ENCODE results near the gene IL16.
A peak's percentile ranks its signal among the peaks of the same experiment; 100 is the strongest.

Gene IL16

DNA sequence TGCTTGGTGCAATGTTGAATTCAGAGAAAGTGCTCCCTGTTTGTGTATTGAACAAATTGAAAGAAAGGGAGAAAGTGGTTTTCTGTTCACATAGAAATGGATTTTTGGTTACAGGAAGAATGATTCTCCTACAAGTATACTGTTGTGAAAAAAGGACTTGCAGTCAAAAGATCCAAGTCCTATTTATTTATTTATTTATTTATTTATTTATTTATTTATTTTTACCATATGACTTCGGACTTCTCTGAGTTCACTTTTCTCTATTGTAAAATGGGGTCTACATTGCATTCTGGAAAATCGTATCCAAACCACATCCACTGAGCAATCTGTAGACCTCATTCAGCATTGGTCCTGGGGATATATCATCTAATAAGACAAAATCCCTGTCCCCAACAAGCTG is 81.2 kb downstream of the IL16 start:
- DNase-seq, result no peak

DNA sequence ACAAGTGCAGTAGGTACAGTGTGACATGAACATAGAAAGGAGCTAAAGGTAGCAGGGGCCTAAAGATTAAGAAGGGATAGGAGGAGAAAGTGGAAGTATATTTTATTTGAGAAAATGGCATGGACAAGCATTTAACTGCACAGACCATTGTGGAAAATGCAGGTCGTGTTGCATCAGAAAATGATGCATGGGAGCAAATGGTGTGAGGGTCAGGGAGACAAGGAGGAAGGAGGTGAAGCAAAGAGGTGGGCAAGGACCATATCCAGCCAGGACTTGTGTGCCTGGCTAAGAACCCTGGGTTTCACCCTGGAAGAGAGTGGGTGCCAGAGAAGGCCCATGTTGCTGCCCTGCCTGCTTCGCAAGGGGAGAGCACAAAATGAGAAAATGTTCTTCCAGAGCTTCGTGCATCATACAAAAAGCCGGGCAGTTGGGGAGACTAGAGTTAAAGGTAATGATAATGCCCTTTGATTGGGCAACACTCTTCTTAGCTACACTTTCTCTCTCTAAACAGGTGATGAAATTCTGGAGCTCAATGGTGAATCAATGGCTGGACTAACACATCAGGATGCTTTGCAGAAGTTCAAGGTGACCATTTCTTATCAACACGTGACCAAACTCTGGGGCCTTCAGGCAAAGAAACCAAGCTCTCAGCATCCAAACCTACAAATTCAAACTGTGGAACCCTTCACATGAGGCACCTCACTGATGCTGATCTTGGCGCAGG is 81.8 kb downstream of the IL16 start:
- DNase-seq, result no peak

DNA sequence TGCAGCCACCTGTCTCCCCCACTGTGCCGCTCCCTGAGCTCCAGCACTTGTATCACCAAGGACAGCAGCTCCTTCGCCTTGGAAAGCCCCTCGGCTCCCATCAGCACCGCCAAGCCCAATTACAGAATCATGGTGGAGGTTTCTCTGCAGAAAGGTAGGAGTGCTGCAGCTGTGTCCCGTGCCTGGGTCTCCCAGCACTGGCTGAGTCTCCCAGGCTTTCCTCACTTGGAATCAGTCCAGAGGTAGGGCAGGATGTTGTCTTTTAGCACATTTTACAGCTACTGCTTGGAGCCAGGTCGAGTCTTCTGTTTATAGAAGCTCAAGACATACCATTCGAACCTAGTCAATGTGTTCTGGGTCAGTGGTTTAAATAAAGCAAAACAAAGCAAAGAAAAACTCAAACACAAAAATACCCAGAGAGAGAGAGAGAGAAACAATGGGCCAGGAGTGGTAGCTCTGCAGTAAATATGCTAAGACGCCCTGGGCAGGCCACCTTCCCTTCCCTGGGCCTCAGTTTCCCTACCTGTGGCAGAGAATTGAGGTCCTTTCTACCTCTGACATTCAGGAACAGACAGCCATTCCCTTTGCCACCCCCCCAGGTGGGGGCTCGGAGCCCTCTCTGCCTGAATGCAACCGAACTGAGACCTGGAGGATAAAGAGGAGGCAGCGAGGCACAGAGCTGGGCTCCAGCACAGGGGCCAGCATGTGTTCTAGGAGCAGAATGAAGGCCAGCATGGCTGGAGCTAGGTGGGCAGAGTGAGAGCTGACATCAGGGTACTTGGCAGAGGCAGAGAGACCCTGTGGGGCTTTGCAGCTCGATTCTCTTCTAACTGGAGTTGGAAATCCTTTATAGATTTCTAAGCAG is 83.2 kb downstream of the IL16 start:
- DNase-seq, result no peak

DNA sequence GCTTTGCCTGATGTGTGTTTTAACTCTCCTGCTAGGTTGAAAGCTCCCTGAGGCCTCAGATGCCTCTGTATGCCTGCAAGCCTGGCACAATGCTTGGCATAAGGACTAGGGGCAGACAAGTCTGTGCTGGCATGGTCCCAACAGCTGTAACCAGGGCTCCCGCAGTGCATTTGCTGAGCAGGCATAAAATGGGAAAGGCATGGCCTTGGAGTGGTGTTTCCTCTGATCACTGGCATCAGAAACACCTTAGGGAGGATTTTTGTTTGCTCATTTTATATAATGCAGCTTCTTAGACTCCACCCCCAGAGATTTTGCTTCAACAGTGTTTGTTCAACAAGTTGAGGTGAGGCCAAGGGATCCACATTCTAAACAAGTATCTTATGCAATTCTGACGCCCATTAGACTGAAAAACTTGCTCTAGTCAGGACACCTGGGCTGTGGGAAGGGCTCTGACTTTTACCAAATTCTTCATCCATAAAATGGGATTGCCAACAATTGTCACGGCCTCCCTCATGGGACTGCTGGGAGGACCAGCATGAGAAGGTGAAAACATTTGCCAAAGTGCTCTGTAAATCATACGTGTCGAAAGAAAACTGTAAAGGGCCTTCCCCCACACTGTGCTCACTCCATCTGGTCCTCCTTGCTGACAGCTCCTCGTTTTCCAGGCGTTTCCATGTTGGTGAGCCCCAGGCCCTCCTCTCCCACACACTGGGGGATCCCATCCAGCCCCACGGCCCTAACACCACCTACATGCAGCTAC is 84.2 kb downstream of the IL16 start:
- DNase-seq, result no peak

DNA sequence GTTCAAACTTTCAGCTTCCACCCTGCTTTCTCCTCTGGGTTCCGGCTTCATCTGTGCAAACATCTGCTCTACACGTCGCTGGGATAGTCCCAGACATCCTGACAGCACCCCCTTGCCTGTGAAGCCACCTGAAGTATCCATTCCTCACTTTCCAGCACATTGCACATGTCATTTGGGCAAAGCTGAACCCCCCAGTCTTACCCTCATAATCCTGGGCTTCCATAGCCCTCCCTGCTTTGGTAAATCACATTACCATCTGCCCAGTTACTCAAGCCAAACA is 84.7 kb downstream of the IL16 start:
- DNase-seq, result no peak

DNA sequence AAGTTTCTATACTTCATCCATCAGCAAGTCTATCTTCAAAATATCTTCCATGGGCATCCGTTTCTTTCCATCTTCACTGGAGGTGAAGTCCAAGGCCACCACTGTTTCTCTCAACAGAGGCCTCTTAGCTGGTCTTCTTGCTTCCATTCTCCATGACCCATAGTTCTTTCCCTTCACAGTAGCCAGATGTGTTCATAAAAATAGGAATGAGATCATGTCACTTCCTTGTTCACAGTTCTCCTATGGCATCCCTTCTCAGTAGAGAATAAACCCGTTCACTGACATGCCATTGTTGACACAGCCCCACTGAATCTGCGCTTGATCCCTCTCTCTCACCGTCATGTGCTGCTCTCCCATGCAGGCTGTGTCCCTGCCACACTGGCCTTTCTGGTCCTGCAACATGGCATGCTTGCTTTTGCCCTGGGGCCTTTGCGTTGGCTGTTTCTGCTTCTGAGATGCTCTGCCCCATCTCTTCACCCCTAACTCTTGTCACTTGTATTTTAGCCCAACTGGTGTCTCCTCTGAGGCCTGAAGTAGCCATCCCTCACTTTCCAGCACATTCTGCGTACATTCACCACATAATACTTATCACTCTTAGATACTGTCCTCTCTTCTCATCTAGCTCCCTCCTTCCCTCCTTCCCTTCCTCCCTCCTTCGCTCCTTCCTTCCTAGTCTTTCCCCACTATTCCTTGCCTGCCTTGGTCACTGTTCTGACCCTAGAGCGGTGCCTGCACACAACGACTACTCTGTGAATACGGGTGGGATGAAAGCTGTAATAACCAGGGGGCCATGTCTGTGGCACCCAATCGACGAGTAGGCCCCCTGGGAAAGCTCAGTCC is 85.3 kb downstream of the IL16 start:
- DNase-seq, result no peak

DNA sequence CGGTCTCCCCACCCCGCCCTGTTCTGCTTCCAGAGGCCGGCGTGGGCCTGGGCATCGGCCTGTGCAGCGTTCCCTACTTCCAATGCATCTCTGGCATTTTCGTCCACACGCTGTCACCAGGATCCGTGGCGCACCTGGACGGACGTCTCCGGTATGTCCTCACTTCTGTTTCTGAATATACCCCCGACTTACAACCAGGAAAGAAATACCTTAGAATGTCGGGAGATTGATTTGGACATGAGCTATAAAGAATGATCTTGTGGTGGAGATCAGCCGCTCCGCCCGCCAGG is 85.9 kb downstream of the IL16 start:
- no peak for DNase-seq

DNA sequence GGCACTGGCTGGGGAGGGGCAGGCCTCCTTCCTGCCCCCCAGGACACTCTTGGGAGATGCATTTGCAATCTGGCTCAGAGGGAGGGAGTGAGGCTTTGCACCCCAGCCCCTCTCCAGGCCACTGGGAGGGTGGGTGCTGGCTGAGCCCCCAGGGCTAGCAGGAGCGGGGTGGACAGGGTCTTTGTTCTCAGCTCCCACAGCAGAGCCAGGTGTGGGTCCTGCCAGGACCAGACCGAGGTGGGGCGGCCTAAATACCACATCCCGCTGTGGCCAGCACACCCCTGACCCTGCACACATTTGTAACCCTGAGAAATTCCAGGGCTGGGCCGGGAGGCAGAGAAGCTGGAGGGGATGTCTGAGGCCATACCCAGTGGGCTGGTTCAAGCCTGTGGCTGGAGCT is 86.2 kb downstream of the IL16 start:
- DNase-seq, result no peak

DNA sequence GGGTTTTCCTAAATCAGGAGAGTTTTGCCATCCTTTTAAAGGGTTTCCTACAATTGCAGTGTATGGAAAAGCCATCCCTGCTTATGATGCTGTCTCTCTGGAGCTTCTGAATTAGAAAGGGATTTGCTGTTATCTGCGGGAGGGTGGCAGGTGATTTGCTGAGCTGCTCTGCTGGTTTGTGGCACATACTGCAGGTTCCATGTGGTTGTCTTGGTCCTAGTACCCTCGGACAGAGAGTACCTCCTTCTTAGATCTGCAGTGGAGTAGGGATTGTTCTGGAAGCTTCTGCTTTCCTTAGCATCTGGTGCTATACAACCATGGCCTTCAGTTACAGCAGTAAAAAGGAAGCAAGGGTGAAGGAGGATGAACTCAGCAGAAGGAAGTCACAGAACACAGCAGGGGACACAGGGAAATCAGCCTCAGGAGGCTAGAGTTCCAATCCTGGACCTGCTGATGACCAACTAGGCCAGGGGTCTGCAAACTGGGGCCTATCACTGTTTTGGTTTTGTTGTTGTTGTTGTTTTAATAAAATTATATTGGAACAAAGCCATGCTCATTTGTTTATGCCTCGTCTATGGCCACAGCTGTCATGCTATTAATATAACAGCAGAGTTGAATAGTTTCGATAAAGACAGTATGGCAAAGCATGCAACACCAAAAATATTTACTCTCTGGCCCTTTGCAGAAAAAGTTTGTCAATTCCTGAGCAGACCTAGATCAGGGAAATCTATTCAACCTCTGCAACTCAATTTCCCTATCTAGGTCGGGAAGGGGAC is 87.8 kb downstream of the IL16 start:
- DNase-seq, result no peak

DNA sequence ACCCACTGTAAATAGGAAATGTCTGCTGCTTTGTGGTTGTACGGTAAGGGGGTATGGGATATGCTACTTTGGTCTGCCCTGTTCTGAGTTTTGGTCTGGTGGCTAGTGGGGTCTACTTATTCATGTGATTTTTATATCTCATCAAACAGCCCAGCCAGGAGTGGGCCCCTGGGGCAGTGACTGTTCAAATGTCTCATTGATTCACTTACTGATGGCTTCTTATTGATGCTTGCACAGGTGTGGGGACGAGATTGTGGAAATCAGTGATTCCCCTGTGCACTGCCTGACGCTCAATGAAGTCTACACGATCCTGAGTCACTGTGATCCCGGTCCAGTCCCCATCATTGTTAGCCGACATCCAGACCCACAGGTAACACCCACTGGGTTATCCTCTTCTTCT is 88.8 kb downstream of the IL16 start:
- DNase-seq, result no peak

DNA sequence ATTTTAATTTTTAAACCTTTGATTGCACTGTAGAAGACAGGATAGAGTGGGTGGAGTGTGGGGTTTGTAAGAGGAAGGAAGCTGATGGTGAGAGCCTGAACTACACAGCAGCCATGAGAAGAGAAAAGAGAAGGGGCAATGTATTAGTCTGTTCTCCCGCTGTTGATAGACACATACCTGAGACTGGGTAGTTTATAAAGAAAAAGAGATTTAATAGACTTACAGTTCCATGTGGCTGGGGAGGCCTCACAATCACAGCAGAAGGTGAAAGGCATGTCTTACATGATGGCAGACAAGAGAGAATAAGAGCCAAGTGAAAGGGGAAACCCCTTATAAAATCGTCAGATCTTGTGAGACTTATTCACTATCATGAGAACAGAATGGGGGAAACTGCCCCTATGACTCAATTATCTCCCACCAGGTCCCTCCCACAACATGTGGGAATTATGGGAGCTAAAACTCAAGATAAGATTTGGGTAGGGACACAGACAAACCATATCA is 90.0 kb downstream of the IL16 start:
- peak; percentile 32 to 54 for DNase-seq

DNA sequence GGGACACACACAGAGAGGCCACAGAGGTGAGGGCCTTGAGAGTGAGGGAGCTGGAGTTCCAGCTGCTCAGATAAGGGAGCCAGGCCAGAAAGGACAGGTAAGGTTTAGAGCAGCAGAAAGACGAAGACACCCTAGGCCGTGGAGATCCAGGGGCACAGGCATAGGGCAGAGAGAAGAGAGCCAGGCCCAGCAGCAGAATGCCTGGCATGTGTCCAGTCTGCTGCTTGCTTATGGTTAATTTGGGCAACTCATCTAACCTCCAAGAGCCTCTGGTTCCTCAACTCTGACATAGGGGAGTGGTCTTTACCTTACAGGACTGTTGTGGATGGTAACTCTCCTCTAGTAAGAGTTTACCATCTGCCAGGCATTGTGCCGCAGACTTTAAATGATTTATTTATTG is 91.4 kb downstream of the IL16 start:
- DNase-seq, result no peak

DNA sequence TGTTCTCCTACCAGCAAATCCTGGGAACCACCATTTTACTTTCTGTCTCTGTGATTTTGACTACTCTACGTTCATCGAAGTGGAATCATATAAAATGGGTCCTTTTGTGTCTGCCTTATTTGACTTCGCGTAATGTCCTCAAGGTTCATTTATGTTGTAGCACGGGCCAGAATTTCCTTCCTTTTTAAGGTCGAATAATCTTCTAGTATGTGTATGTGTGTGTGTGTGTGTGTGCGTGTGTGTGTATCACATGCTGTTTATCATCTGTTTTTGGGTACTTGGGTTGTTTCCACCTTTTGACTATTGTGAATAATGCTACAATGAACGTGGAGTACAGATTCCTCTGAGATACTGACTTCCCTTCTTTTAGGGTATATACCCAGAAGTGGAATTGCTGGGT is 91.9 kb downstream of the IL16 start:
- no peak for DNase-seq

DNA sequence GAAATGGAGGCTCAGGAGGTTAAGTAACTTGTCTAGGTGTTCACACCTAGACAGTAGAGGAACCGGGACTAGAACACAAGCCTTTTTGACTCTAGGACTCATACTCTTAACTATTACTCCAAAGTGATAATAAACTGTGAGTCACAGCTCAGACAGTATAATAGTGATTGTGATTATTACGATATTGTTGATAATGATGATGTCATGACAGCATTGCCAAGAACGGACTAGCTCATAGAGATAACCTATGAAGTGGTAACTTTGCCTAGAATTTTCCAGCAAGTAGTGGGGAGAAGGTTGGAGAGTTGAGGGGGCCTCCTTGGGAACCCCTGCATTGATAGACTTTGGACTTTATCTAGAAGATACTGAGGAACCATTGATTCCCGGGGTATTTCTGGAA is 93.2 kb downstream of the IL16 start:
- DNase-seq, result no peak

DNA sequence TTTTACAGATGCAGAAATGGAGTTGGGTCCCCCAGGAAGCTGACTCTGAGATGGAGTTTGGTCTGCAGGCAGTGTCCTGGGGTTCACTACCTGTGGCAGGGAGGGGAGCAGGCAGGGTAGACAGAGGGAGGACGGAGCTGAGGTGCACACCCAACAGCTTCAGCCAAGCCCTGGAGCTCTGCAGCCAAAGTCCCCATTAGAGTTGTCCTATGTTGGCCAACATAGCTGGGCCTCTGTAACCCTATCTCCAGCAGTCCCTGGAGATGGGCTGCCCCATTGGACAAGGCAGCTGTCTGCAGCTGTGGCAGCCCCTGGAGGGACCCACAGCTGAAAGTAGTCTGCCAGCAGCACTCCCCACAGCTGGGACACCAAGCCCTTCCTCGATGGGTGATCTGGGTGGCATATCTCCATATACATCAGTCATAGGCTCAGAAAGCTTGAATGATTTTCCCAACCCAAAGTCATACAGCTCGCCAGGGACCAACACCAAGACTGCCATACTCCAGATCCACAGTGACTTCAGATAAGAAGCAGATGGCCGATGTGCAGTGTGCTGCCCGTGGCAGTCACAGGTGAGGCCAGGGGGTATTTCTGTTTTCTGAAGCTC is 95.3 kb downstream of the IL16 start:
- no peak for DNase-seq

DNA sequence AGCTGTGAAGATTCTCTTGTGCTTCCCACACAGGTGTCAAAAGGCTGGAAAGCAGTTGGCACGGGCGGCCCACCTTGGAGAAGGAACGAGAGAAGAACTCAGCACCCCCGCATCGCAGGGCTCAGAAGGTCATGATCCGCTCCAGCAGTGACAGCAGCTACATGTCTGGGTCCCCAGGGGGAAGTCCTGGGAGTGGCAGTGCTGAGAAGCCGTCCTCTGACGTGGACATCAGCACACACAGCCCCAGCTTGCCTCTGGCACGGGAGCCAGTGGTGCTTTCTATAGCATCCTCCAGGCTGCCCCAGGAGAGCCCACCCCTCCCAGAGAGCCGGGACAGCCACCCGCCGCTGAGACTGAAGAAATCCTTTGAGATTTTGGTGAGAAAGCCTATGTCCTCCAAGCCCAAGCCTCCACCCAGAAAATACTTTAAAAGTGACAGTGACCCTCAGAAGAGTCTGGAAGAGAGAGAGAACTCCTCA is 95.9 kb downstream of the IL16 start:
- peak; percentile 35 to 45 for DNase-seq

DNA sequence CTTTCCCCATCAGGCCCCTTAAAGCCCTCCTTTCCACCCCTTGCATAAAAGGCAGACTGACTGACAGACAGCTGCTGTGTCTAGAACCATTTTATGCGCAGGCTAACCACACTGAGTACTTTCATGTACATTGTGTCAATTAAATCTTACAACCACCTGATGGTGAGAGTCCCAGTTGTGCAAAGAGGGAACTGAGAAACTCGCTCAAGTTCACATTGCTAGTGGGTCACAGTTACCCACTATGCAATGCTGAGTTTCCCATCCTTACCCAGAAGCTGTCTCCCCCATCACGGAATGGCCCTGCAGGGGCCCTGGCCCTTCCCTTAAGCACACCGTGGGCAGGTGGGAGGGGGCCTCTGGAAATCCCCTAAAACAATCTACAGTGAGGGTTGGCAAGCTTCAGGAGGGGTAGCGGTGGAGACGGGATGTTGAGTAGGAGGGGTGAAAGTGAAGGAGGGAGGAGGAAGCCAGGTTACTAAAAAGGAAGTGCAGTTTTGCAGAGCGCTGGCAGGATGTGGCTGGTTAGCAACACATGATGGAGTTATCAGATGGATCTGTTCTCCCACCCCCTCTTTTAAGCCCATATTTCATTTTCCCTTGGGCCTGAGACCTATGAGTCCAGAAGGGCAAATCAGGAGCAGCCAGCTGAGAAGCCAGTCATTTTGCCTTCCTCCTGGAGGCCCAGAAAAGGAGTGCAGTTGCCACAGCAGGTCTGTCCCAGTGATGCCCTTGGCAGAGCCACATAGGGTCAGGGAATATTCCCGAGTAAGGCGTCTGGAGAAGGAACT is 97.2 kb downstream of the IL16 start:
- peak; percentile 68 to 72 for DNase-seq

DNA sequence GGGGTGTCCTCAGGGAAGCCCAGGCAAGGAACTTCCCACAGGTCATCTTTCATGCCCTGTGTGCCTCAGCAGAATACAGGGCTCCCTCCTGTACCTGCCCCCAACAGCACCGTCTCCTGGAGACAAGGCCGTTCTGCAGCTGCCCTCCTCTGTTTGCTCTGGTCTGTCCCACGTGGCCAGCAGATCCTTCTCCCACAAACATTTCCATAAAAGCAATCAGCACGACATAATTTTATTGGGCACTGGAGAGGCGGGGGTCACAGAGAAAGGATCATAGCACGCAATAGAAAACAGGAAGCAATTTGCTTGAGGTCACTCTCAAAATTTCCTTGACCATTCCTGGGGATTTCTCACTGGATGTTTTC is 97.8 kb downstream of the IL16 start:
- no peak for DNase-seq

DNA sequence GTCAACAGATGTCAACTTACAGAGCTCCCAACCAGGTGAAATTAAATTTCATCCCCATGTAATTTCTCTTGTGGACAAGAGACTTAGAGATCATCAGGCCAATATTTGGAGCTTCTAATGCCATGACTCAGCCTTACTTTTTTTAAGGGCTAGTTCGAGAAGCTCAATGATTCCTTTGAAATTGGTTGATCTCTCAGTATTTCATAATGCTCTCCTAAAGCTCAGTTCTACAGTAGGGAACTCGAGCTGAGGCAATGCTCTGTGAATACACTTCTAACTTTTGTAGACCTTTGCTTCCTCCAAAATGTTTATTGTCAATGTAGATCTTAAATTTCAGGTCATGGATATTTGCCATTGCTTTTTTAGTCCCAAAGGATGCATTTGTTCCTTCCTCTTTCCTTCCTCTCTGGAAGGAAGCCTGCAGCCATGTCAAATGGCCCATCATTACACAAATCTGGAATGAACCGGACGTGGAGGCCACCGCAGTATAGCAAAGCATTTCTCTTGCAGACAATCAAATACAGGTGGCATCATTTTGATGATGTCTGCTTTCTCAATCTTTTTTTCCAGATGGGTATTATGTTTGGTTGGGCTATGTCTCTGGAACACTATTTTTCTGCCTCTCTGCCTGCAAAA is 98.9 kb downstream of the IL16 start:
- DNase-seq, result no peak

DNA sequence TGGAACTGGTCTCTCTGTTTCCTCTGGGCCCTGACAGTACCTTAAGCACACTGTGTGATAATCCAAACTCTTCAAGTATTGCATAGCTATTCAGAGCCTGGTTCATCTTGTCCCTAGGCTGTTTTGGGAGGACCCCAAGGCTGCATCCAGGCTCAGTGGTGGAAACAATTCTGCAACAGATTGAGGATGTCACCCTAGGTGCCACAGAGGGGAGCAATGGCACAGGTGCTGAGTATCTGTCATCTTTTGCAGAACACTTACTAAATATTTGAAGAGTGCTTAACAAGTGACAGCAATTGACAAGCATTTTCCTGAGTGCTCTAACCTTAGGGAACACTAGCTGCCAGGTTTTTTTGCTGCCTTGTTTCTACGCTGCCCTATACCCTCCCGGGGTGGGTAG is 99.5 kb downstream of the IL16 start:
- no peak for DNase-seq

Data from activated CD4-positive, alpha-beta T cell treated with anti-CD3 and anti-CD28 coated beads for 4 hours (primary cell).